Measurements from ENCODE around the gene SRPX2. TPM values are rescaled to one million over a fixed set of nuclear protein-coding genes. Genes with fewer than 3 reads are reported as not detected.

SRPX2 gene
- total RNA-seq, 4 donors from 2014 or later, result 8.1 to 66.8 (median 11.2) TPM

DNA sequence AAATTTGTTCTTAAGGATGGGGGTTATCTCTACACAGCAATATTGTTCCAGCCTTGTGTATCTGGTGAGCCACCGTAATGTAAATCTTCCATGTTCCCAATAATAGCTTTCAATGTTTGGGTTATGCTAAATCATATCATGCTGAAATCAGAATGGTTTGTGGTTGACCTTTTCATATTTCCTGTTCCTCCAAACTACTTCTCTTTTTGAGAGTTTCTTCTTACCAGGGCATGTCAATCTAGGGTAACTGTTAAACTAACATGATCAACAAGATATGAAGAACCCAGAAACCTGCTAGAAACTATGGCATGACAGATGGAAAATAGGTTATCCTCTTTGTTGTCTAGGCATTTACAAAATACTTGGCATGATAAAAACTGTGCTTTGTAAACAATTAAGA lies 37.2 kb upstream of the SRPX2 start:
- no peak overlapping the region for H3K27ac ChIP-seq
- H3K4me1 ChIP-seq, result no peaks in the 10 kb centered on the region
- no peak overlapping the region for H3K4me3 ChIP-seq
- H3K27me3 ChIP-seq, result no peaks in the 10 kb centered on the region
- DNase-seq, result no peak
- TF ChIP-seq CTCF (IDR thresholded peaks at IDR 0.05) (no peak), POLR2A (IDR thresholded peaks at IDR 0.05) (no peak)
- H3K9me3 ChIP-seq, result no peaks in the 10 kb centered on the region
- H3K36me3 ChIP-seq, result no peaks in the 10 kb centered on the region

- no peak overlapping the region for H3K4me3 ChIP-seq
- no peaks in the 10 kb centered on the region for H3K9me3 ChIP-seq
- H3K27me3 ChIP-seq, result no peaks in the 10 kb centered on the region
- no peaks in the 10 kb centered on the region for H3K36me3 ChIP-seq
- no peak overlapping the region for H3K27ac ChIP-seq
- TF ChIP-seq CTCF (IDR thresholded peaks at IDR 0.05) (peak in 3 of 6 experiments; percentile 27 to 38 (median 35)), POLR2A (IDR thresholded peaks at IDR 0.05) (no peak)
- DNase-seq, result no peak
- H3K4me1 ChIP-seq, result no peaks in the 10 kb centered on the region
Observed at GRCh38 chrX:100609591-100609990, 34.4 kb upstream of the SRPX2 start.

DNA sequence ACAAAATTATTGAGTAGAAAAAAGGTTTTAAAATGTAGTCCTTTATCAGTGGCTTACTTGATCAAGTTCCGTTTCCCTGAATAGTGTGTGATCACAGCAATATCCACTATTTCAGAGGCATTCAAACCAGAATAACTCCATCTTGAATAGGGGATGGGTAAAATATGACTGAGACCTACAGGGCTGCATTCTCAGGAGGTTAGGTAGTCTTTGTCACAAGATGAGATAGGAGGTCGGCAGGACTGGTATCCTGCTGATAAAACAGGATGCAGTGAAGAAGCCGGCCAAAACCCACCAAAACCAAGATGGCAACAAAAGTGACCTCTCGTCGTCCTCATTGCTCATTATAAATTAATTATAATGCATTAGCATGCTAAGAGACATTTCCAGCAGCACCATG lies 32.0 kb upstream of the SRPX2 start:
- Histone ChIP-seq H3K27me3 (no peaks in the 10 kb centered on the region), H3K9me3 (no peaks in the 10 kb centered on the region), H3K4me1 (no peaks in the 10 kb centered on the region), H3K4me3 (no peak overlapping the region), H3K36me3 (no peaks in the 10 kb centered on the region), H3K27ac (no peak overlapping the region)
- TF ChIP-seq POLR2A (IDR thresholded peaks at IDR 0.05) (no peak), CTCF (IDR thresholded peaks at IDR 0.05) (no peak)
- no peak for DNase-seq

GRCh38 chrX:100615005-100615404 lies 29.0 kb upstream of the SRPX2 start:
- H3K27me3 ChIP-seq, result no peaks in the 10 kb centered on the region
- no peak overlapping the region for H3K4me3 ChIP-seq
- H3K27ac ChIP-seq, result no peak overlapping the region
- no peaks in the 10 kb centered on the region for H3K36me3 ChIP-seq
- H3K4me1 ChIP-seq, result no peaks in the 10 kb centered on the region
- H3K9me3 ChIP-seq, result no peaks in the 10 kb centered on the region
- peak in 4 of 6 experiments; percentile 14 to 35 (median 29) for TF ChIP-seq CTCF (IDR thresholded peaks at IDR 0.05)
- no peak for TF ChIP-seq POLR2A (IDR thresholded peaks at IDR 0.05)
- DNase-seq, result no peak

- Histone ChIP-seq H3K4me1 (no peaks in the 10 kb centered on the region), H3K27me3 (no peaks in the 10 kb centered on the region), H3K9me3 (no peaks in the 10 kb centered on the region), H3K27ac (no peak overlapping the region), H3K4me3 (no peak overlapping the region), H3K36me3 (no peaks in the 10 kb centered on the region)
- DNase-seq, result no peak
- no peak for TF ChIP-seq POLR2A (IDR thresholded peaks at IDR 0.05)
- no peak for TF ChIP-seq CTCF (IDR thresholded peaks at IDR 0.05)
Observed at GRCh38 chrX:100623001-100623400, 21.0 kb upstream of the SRPX2 start.

GRCh38 chrX:100625985-100626491 lies 18.0 kb upstream of the SRPX2 start:
- no peak for TF ChIP-seq POLR2A (IDR thresholded peaks at IDR 0.05)
- no peak for TF ChIP-seq CTCF (IDR thresholded peaks at IDR 0.05)
- Histone ChIP-seq H3K36me3 (no peaks in the 10 kb centered on the region), H3K27ac (no peak overlapping the region), H3K9me3 (no peaks in the 10 kb centered on the region), H3K4me1 (no peaks in the 10 kb centered on the region), H3K27me3 (no peaks in the 10 kb centered on the region), H3K4me3 (no peak overlapping the region)
- no peak for DNase-seq

Measured in Peyer's patch (tissue), 4 donors.